Measurements from ENCODE around the gene KCNQ1.

KCNQ1 gene

DNA sequence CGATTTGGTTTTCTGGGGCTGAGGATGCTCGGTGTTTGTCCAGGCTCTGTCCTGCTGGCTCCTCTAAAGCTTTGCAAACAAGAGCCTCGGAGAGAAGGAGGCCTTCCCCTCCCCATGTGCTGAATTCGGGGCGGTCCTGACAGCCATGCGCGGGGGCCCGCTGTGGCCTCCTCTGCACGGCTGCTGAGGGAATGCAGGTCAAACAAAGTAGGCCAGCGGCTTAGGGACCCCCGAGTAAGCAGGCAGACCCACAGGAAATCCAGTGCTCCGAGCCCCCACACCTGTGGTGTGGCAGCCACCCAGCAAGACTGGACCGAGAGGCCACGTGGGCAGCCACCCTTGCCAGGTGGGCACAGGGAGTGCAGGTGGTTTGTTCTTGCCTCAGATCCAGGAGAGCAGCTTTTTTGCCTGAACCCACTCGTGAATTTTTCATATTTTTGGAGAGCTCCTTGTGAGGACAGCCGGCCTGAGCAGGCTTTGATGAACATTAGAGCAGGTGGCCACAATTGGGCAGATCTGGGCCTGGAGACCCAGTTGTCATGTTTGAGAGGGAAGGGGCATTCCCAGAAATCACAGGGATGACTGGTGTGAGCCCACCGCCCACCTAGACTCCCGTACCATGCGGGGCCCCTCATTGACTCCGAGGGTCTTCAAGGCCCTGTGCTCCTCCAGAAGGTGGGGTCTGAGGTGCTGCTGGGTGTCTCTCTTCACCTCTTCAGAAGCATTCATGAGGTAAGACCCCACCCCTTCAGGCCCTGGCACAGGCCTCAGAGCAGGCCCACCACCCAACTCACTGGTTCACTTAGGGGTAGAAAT is 298.0 kb downstream of the KCNQ1 start:
- no peak for DNase-seq

DNA sequence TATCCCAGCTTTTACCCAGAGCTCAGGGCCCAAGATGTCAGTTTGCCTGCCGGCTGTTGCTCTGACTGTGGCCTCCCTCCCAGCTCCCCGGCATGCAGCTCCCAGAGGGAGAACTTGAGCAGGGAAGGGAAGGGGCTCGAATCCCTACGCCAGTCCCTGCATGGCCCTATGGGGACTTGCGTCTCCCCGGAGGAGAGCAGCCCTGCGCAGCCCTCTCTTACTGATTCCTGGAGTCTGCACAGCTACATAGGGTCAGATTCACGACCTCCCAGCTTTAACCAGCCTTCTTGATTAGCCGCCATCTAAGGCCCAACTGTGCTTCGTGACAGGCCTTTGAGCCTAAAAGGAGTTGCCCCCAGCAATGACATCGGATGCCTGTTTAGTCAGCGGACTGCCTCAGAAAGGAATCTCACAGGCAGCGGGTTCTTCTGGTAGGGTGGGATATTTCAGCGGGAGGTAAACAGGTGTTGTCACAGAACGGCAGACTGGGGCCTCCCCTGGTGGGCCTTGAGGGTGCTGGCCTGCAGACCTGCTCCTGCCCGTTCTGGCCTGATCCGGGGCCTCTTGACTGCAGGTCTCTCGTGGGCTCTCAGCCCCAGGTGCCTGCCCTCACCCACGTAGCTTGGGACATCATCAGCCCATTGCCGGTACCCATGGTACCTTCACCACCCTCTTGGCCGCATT is 298.8 kb downstream of the KCNQ1 start:
- DNase-seq: no peak

DNA sequence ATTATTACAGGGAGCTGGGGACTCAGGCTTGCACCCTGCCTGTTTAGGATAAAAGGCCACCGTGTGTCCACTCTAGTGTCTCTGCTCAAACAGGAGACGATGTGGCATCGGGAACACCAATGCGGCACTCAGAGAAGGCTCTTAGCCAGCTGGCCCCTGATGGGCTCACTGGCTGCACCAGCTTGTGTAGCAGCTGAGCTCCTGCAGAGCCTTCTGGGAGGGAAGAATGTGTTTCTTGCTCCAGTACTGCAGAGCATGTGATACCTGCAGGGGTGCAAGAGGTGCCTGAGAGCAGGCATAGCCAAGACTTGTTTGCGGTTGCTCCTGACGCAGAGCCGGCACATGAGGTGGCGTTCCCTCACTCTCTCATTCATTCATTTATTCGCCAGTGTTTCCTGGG is 299.4 kb downstream of the KCNQ1 start:
- no peak for DNase-seq

DNA sequence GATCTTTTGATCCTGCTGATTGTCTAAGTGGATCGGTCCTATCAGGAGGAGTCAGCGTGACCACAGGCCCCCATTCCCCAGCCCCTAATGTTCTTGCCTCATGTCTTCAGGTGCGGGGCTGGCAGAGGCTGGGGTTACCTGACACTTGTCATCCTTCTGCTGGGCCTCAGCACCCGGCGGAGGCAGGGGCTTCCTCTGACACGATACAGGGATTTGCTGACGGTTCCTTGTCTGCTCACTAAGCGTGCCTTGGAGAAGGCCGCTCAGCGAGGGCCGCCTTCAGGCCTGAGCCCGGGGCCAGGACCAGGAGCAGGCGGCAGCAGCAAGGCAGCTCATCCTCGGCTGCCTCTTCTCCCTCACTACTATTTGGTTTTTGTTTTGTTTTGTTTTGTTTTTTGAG is 300.7 kb downstream of the KCNQ1 start:
- no peak for DNase-seq

DNA sequence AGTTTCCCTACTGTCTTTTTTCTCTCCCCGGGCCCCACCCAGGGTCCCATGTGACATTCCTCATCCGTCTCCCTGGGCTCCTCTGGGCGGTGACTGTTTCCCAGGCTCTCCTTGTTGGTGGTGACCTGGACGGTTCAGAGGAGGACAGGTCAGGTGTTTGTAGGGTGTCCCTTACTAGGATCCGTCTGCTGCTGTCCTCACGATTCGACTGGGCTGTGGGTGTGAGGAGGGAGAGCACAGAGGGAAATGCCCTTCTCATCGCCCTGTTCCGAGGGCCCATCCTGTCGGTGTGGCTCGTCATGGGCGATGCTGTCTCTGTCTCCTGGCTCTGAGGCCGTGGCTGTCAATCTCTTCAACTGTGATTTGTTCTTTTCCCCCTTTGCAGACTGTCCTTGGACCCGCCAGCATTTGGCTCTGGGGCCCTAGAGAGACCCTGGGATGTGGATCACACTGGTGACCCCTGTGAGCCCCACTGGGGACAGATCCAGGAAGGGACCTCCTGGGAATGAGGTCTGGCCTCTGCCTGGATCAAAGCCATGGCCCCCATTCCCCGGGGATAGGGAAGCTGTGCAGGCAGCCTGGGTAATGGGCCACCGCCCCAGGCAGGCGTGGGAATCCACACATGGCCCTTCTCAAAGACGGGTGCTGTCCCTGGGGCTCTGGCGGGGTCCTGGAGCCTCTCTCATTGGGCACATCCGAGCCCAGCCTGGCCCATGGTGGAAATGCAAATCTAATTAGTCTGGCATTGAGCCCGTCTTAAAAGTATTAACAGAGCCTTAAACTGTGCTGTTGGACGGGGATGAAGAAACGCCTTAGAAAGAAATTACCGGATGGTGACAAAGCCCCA is 301.8 kb downstream of the KCNQ1 start:
- DNase-seq: no peak

DNA sequence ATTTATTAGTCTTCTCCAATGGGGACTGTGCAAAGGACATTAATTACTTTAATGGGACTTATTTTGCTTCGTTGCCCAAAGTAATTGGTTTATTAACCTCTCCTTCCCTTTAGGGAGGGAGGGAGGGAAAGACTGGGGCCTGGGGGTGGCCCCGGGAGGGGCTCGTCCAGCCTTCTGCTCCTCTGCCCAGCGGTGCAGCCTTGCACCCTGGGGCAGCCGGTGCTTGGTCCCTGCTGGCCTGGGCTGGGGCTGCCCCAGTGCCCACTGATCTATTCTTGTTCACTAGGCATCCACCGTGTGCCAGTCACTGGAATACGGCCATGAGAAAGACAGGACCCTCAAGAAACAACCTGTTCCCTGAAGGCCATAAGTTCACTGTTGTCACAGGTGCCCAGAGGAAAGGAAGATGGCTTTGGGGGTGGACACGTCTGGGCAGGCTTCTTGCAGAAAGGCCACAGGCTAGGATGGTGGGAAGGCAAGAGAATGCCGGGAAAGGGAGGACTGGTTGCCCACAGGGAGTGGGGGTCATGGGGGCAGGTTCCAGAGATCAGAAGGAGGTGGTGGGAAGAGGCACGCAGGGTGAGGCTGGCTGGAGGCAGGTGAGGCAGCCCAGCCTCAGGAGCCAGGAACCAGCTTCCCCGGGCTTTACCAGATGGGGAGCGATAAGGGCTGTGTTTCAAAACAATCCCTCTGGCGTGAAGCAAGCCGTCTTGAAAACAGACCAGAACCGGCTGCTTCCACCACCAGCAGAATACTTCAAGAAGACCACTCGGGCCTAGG is 302.6 kb downstream of the KCNQ1 start:
- DNase-seq: no peak

DNA sequence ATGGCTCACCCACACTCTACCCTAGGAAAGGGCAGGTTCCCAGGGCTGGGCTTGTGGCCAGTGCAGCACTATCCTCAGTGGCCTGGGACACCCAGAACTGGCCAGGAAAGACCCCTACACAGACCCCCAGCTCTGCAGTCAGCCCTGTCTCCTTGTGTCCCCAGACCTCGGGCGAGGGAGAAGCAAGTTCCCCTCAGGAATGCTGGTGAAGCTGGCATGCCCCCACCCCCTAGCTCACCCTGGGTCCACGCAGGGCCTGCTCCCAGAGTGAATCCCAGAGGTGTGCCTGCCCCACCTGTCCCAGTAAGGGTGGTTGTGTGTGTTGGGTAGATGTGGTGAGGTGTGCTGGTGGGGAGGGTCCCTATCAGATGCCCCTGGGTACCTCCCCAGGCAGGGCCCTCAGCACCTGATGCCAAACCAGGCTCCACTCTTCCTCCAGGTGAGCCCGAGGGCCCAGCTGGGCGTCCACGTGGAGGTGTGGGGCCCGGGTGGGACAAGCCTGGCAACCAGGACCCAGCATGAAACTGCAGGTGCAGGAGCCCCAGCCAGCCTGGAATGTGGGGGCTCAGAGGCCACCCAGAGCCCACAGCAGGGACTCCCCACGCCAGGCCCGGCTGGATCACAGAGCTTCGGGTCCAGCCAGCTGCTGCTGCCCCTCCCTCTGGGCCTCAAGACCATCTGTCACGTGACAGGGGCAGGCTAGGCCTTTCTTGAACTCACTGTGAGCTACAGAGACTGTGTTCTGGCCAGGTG is 303.4 kb downstream of the KCNQ1 start:
- DNase-seq: no peak

DNA sequence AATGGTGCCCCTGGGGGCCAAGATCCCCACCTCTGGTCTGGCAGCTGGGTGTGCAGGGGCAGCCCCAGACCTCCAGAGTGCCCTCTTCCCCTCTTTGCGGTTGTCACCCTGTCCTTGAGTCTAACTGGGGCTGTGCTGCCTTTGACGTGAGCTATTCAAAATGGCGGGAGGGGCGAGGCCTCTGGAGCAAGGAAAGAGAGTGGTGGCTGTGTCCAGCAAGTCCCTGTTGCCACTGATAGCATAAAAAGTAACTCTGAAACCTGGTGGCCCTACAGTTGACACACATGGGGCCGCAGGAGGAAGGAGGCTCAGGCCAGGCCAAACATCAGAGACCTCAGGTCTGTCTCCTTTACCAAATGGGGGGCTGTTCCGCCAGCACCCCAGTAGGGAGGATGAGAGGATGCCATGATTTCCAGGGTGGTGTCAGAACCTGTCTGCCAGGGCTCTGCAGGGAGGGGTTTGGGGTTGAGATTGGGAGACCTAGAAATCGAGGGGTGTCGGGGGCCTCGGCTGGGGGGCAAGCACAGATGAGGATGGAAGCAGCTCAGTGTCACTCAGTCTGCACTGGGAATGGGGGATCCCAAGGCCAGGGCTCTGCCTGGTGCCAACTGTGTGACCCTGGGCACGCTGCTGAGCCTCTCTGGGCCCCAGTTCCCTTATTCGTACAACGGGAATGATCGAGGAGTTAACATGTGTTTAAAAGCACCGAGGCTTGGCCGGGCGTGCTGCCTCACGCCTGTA is 304.2 kb downstream of the KCNQ1 start:
- DNase-seq: no peak

DNA sequence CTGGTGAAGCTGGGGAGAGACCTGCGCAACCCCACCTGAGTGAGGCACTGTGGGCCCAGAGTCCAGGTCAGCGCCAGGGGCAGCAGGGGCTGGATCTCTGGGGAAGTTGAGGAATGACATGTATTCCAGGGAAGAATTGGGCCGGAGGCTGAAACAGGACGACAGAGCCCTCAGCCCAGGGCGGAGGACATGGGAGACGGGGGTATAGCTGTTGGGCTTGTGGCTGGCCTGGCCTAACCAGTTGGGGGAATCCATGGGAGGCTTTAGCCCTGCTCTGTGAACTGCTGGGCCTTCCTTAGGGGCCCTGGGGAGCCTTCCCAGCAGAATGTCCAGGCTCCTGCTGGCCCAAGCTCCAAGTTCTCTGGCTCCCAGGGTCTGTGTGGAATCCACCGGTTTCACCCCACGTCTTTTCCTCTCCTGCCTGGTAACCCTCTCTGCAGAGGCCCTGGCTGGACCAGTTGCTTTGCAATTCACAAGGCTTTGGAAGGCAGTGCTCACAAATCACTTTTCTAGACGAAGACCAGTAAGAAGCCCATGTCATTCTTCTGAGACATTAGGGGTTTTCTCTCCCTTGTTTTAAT is 305.4 kb downstream of the KCNQ1 start:
- DNase-seq: no peak

DNA sequence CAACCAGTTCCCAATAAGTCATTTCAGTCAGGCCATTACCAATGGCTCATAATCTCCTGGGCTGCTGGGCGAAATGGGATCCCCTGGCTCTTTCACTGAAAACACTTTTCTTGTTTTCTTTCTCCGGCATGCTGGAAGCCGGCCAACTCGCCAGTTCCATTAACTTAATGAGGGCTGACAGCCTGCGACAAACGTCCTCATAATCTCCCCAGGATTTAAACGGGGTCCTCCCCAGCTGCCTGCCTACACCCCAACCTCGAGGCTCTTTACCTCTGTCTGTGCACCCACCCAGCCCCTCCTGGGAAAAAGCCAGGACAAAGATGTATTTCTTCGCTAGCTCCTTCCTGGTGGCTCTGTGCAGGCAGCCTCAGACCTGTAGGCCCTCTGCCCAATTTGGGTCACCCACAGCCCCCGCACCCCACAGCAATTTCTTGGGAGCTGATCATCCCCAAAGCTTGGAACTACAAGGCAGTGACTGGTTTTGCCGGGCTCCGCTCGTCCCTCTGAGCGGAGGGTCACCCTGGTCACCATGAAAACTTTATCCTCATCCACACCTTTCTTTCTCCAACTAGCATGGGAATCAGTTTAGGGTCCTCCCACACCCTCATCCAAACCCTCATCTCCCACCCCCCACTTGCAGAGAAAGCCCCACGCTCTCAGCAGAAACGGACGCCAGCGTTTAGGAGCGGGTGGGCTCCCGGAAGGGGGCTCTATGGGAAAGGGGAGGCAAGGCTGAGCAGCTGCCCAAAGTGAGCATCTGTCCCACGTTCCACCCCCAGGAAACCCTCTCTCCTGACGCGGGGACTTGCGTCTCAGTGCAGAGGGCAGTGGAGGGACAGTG is 306.1 kb downstream of the KCNQ1 start:
- peak; percentile 56 for DNase-seq

DNA sequence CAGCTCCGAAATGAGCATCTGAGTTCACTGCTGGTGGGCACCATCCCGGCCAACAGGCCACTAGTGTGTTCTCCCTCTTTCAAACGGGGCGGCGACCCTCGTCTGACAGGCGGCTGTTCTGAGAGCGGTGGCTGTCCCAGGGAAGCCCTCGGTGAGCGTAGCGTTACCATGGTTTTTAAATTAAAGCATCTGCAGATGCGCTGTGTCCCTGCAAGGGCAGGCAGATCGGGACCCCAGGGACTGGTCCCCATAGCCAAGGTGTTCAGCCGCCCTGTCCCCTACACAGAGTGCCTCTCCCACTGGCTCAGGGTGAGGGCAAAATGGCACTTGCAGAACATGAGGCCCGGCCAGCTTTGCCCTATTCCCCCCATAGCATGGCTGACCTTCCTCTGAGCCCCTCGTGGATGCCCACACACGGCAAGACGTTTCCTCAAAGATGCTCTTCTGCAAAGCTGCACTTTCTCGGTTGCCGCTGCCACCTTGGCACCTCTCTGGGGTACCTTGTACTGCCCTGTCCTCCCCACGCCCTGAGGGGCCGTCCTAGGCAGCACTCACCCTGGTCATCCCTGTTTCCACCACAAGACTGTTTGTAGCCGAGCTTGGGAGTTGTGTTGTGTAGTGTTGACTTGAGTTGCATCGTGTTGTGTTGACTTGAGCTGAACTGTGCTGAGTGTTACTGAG is 306.9 kb downstream of the KCNQ1 start:
- no peak for DNase-seq

DNA sequence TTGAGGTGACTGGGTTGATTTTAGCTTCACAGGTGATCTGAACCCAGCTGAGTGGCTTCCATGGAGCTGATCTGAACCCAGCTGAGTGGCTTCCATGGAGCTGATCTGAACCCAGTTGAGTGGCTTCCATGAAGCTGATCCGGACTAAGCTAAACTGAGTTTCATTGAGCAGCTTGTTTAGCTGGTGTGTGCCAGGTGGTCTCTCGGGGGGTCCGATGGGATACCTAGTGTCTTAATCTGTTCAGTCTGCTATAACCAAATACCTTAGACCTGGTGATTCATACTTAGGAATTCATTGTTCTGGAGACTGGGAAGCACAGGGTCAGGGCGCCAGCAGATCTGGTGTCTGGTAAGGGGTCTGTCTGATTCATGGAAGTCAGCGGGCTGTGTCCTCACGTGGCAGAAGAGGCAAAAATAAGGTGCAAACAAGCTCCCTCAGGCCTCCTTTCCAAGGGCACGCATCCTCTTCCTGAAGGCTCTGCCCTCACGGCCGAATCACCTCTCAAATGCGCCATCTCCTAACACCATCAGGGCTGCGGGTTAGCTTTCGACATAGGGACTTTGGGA is 307.5 kb downstream of the KCNQ1 start:
- no peak for DNase-seq

DNA sequence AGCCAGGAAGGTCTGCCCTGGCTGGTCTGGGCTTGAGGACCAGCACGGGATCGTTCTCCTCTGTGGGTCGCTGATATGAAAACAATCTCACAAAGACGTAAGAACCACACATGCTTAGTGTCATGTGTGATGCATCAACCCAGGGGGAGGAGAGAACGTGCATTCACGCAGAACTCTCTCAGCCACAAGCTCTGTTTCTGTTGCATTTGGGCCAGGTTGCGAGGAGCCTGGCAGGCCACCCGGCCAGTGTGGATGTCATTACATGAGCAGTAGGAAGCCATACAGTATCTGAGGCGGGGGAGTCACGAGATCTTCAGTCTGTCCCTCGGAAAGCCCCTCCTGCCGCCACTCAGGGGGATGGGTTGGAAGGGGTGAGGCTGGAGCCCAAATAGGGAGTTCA is 308.1 kb downstream of the KCNQ1 start:
- DNase-seq: no peak

DNA sequence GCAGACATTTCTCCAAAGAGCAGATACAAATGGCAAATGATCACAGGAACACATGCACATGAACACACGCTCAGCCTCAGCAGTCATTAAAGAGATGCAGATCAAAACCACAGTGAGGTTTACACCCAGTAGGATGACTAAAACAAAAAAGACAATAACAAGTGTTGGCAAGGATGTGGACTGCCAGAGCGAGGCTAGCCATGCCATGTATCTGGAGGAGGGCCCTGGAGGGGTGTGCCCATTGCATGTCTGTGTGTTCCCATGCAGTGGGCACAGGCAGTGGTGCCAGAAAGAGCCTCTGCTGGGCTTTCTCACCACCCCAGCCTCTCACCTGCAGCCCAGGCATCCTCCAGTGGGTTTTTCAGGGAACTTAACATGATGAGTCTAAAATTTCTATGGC is 309.2 kb downstream of the KCNQ1 start:
- DNase-seq: no peak

DNA sequence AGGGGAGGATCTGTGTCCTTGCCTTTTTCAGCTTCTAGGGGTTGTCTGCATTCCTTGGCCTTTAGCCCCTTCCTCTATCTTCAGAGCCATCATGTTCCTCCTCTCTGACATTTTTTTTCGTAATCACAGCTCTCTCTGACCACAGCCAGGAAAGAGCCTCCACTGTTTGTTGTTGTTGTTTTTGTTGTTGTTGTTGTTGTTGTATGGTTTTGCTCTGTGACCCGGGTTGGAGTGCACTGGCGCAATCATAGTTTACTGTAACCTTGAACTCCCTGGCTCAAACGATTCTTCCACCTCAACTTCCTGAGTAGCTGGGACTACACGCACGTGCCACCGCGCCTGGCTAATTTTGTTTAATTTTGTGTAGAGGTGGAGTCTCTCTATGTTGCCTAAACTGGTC is 310.3 kb downstream of the KCNQ1 start:
- no peak for DNase-seq

DNA sequence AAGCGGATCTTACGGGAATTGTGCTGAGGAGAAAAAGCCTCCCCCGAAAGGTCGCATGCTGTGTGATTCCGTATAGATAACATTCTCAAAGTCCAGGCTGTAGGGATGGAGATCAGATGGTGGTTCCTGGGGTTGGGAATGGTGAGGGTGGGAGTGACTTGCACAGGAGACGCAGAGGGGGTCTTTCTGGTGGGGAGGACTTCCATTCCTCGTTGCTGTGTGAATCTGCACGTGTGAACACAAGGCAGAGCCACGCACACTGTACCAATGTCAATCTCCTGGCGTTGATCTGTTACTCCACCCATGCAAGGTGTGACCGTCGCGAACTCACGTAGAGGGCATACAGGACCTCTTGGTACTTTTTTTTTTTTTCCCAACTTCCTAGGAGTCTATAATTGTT is 313.9 kb downstream of the KCNQ1 start:
- DNase-seq: no peak

DNA sequence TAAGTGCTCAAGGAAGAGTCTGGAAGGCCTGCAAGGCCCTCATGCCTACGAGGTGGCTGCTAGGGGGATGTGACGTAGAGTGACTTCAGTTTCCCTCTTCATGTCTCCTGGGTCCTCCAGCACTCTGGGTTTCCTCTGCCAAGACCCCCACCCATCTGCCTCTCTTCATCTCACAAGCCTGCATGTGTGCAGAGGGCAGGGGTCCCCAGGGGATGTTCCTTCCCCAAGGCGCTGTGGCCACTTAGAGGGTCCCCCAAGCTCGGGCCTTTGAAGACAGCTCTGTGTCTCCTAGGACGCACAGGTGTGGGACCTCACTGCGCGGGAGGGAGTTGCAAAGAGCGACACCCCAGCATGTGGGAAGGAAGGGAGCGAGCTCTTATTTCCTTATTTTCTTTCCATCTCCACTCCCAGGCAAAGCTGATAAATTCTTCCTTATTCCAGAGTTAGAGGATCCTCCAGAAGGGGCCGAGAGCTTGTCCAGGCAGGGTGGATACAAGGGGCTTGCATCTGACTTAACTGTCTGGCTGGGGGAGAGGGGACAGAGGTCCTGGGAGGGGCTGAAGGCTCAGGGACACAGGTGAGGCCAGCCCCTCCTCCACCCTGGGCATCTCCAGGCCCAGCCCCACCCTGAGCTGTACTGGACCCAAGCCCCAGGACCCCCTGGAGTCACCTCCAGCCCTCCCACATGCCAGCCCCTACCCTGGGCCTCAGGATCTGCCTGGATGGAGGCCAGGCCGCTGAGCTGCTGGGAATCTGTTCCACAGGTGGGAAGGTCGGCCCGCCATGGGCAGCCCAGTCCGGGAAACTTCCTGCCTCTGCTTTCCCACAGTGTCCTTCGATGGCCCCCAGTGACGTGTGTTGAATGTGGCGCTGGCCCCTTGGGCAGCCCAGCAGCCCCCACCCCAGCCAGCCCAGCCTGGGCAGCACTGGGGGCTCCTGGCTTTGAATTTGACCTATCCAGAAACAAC is 314.7 kb downstream of the KCNQ1 start:
- no peak for DNase-seq
